Activated CD8-positive, alpha-beta memory T cell treated with anti-CD3 and anti-CD28 coated beads, Interleukin-2, amount 10 ng/mL, durations not matched to agents 7 days and 5 days (primary cell): Measurements from ENCODE around the gene INPP5B. TPM values are rescaled to one million over a fixed set of nuclear protein-coding genes. Genes with fewer than 3 reads are reported as not detected.
A peak's percentile ranks its signal among the peaks of the same experiment; 100 is the strongest.

ENCODE experiments used
- ATAC-seq: fragments of 150-1000 bp; cut with Tn5 transposase; one replicate; pipeline ENCODE4 v1.10.0; 2021; ENCODE audit warnings: moderate library complexity
- CTCF ChIA-PET: fragments of 350-600 bp; sonication (Branson Sonifier 250); formaldehyde crosslinking; loops from one replicate; lab custom pipeline; 2021; ENCODE audit warnings: antibody characterized with exemption; lab: Charles Lee
- DNase-seq: peaks from one replicate; pipeline ENCODE4 v3.0.0-alpha.2; 2020
- H3K27ac Mint-ChIP-seq: one replicate; pipeline ENCODE4 v1.8.0; 2021; ENCODE audit warnings: mild to moderate bottlenecking, mixed read lengths
- H3K27me3 Mint-ChIP-seq: one replicate; pipeline ENCODE4 v1.8.0; 2021; ENCODE audit warnings: mixed read lengths
- H3K36me3 Mint-ChIP-seq: one replicate; pipeline ENCODE4 v1.8.0; 2021; ENCODE audit warnings: mild to moderate bottlenecking, mixed read lengths
- H3K4me1 Mint-ChIP-seq: one replicate; pipeline ENCODE4 v1.8.0; 2021; ENCODE audit warnings: mixed read lengths
- H3K4me3 Mint-ChIP-seq: one replicate; pipeline ENCODE4 v1.8.0; 2021; ENCODE audit warnings: mild to moderate bottlenecking, moderate library complexity, mixed read lengths
- H3K9me3 Mint-ChIP-seq: one replicate; pipeline ENCODE4 v1.8.0; 2022; ENCODE audit warnings: low read depth, mixed read lengths
- total RNA-seq, 2 experiments: library from RNA; stranded (reverse); gene quantifications; one replicate each; pipeline ENCODE4 v1.2.3, GENCODE V29; 2021

INPP5B gene
- total RNA-seq, 2 experiments from 2014 or later = 37.6 to 39.9 TPM

DNA sequence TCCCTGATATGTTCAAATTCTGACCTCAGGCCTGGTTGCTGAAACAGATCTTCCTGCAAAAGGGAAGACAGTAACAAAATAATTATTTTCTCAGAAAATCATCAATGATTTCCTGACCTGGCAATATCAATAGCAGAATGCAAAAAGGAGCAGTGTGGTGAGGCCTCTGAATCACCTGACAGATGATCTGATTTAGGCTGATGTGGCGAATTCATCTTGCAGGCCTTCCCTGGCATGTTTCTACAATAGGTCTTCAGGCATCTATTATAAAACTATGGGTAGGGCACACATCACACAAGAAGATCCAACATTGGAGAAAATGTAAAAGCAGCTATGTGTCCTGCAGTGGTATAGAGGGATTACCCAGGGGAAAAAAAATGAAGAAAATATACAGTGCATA, 80.4 kb downstream of the INPP5B start:
- H3K27ac Mint-ChIP-seq = no peak overlapping the region
- ATAC-seq = no peak

DNA sequence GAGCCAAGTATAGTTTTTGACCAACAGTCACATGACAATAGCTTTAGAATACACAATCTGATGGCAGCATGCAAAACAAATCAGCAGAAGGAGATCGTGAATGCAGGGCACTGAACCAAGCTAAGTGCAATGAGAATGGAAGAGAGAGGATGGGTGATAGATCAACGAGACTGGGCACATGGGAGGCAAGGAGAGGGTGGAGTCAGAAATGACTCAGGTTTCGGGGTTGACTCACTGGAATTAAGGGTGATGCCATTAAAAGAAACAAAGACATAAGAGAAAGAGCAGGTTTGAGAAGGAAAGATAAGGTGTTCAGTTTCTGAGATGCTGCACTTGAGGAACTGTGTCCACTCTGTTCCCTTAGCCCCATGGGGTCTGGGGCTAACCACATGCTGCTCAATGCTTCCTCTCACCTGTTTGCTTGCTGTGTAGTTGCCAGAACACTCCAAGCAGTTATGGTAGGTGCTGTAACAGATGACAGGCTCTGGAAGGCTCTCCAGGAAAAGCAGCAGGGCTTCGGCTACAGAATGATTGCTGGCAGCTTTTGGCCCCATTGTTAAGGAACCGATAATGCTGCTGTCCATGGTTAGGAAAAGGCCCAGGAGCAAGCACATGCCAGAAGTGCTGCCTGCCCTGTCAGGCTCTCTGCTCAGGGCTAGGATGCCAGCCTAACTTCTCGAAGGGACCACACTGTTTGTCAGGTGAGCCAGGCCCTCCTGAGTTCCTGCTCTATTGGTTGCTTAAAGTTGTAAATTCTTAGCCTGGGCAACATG, 81.3 kb downstream of the INPP5B start:
- peak overlapping the region; percentile 12 for H3K27ac Mint-ChIP-seq
- no peak overlapping the region for H3K4me3 Mint-ChIP-seq
- DNase-seq = no peak

More for the DNA sequence above, 80.4 kb downstream of the INPP5B start:
- Mint-ChIP-seq H3K4me1 (peaks cover 6% of the 10 kb centered on the region), H3K9me3 (no peaks in the 10 kb centered on the region), H3K36me3 (peaks cover 29% of the 10 kb centered on the region), H3K4me3 (no peak overlapping the region), H3K27me3 (no peaks in the 10 kb centered on the region)
- CTCF ChIA-PET = no interaction called here
- no peak for DNase-seq

DNA sequence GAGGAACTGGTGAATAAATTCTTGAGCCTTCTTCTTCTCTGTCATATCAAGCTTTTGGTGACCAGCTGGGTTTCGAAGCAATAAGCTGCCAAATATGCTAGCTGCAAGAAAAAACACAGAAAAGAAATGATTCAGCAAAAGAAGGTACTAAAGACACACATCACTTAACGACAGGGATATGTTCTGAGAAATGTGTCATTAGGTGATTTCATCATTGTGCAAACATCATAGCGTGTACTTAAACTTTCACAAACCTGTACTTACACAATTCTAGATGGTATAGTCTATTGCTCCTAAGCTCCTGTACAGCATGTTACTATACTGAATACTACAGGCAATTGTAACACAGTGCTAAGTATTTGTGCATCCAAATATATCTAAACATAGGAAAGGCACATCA, 84.5 kb downstream of the INPP5B start:
- DNase-seq (no peak), ATAC-seq (no peak)
- Mint-ChIP-seq H3K36me3 (peaks cover 20% of the 10 kb centered on the region), H3K27me3 (no peaks in the 10 kb centered on the region), H3K4me1 (peaks cover 25% of the 10 kb centered on the region), H3K9me3 (no peaks in the 10 kb centered on the region), H3K4me3 (no peak overlapping the region), H3K27ac (no peak overlapping the region)
- CTCF ChIA-PET = interaction anchor here (1.0 to 1.4 kb wide), 4 partner anchors 13 to 348 kb away, joined by 3 to 4 read pairs (median 3); partner anchors contain the start of genes MEAF6 and YRDC

More for the DNA sequence above, 81.3 kb downstream of the INPP5B start:
- ATAC-seq = no peak
- peaks cover 9% of the 10 kb centered on the region for H3K4me1 Mint-ChIP-seq
- peaks cover 28% of the 10 kb centered on the region for H3K36me3 Mint-ChIP-seq
- H3K27me3 Mint-ChIP-seq = no peaks in the 10 kb centered on the region
- CTCF ChIA-PET = interaction anchor here (0.7 to 1.6 kb wide), 2 partner anchors 10 to 53 kb away, joined by 3 read pairs; no protein-coding TSS in a partner anchor
- H3K9me3 Mint-ChIP-seq = no peaks in the 10 kb centered on the region

GRCh38 chr1:37861151-37861550, 85.7 kb downstream of the INPP5B start:
- peaks cover 32% of the 10 kb centered on the region for H3K4me1 Mint-ChIP-seq
- DNase-seq (no peak), ATAC-seq (no peak)
- H3K36me3 Mint-ChIP-seq = peaks cover 21% of the 10 kb centered on the region
- no peaks in the 10 kb centered on the region for H3K27me3 Mint-ChIP-seq
- no peaks in the 10 kb centered on the region for H3K9me3 Mint-ChIP-seq
- no peak overlapping the region for H3K27ac Mint-ChIP-seq
- CTCF ChIA-PET = interaction anchor here (0.7 to 3.6 kb wide), 8 partner anchors 11 to 347 kb away, joined by 3 to 39 read pairs (median 4); partner anchors contain the start of genes CDCA8, MEAF6 and SNIP1
- H3K4me3 Mint-ChIP-seq = no peak overlapping the region

- Mint-ChIP-seq H3K27me3 (no peaks in the 10 kb centered on the region), H3K4me1 (peaks cover 32% of the 10 kb centered on the region), H3K4me3 (peak overlapping the region; percentile 93), H3K9me3 (no peaks in the 10 kb centered on the region), H3K27ac (peak overlapping the region; percentile 97), H3K36me3 (peaks cover 20% of the 10 kb centered on the region)
- ATAC-seq = no peak
- CTCF ChIA-PET = interaction anchor here (0.7 to 3.6 kb wide), 35 partner anchors 9 to 306 kb away, joined by 3 to 39 read pairs (median 5); partner anchors contain the start of genes C1orf122, CDCA8, SF3A3 and SNIP1
- DNase-seq = no peak
These were observed 86.5 kb downstream of the INPP5B start for GRCh38 chr1:37860346-37860666.

DNA sequence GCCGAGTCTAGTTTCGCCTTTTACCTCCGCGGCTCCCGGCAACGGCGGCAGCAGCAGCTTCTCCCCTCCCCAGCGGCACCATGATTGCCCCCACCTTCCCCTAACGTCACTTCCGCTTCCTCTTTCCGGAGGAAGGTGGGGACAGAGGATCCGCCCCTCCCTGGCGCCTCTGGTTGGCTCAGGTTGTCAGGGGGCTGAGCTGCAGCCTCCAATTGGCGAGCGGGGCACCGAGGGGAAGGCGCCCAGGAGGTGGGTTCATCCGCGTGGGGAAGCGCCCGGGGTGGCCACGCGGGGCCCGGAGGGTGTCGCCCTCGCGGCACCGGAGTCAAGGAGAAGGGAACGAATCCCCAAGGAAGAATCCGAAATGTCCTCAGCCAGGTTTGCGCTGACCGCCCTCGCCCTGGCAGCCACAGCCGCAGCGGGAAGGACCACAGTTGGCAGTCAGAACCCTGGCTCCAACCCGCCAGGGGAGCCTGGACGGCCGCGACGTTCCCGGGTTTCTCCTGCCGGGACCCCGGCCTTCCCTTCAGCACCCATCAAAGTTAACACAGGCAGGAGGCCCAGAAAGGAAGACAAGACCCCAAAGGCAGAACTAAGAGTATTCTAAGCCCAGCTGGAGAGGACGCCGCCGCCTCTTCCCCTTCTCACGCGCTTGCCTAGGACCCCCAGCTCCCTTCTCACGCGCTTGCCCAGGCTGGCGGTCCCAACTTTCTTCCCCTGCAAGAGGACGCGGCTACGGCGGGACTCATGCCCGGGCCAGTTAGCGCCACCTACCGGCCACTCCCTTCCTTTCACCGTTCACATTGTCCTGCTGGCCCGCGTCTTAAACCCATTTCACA, 87.1 kb downstream of the INPP5B start, which contains the start of gene MTF1:
Gene MTF1 (minus strand): TSS at position 86 of the 839 bp plus-strand sequence. CDS start 1,934 bp downstream, outside the sequence.
- CTCF ChIA-PET = interaction anchor here (0.6 to 3.6 kb wide), 47 partner anchors 9 to 1167 kb away, joined by 3 to 39 read pairs (median 4); partner anchors contain the start of genes C1orf122, CDCA8, INPP5B and NDUFS5
- peaks cover 22% of the 10 kb centered on the region for H3K36me3 Mint-ChIP-seq
- ATAC-seq = peak; percentile 99
- H3K27ac Mint-ChIP-seq = peak within 1 kb of the TSS; percentile 97
- no peaks in the 10 kb centered on the region for H3K9me3 Mint-ChIP-seq
- peaks cover 34% of the 10 kb centered on the region for H3K4me1 Mint-ChIP-seq
- DNase-seq = peak; percentile 98
- H3K4me3 Mint-ChIP-seq = peak within 1 kb of the TSS; percentile 93
- no peaks in the 10 kb centered on the region for H3K27me3 Mint-ChIP-seq

GRCh38 chr1:37858931-37859506, 87.8 kb downstream of the INPP5B start:
- Mint-ChIP-seq H3K9me3 (no peaks in the 10 kb centered on the region), H3K36me3 (peaks cover 23% of the 10 kb centered on the region), H3K27me3 (no peaks in the 10 kb centered on the region), H3K4me1 (peaks cover 39% of the 10 kb centered on the region), H3K4me3 (peak overlapping the region; percentile 93), H3K27ac (peak overlapping the region; percentile 97)
- CTCF ChIA-PET = interaction anchor here (0.6 to 3.6 kb wide), 33 partner anchors 8 to 1167 kb away, joined by 3 to 39 read pairs (median 6); partner anchors contain the start of genes C1orf122, CDCA8, NDUFS5 and SF3A3
- DNase-seq (peak; percentile 43), ATAC-seq (peak; percentile 1)

GRCh38 chr1:37854406-37854805, 92.4 kb downstream of the INPP5B start:
- CTCF ChIA-PET = interaction anchor here (1.2 to 2.0 kb wide), 2 partner anchors 147 to 162 kb away, joined by 3 to 5 read pairs; no protein-coding TSS in a partner anchor

GRCh38 chr1:37853157-37853556, 93.7 kb downstream of the INPP5B start:
- CTCF ChIA-PET = interaction anchor here (1.2 to 2.0 kb wide), 2 partner anchors 146 to 160 kb away, joined by 3 to 5 read pairs; no protein-coding TSS in a partner anchor
- Mint-ChIP-seq H3K4me1 (peaks cover 36% of the 10 kb centered on the region), H3K27me3 (no peaks in the 10 kb centered on the region), H3K27ac (peak overlapping the region; percentile 28), H3K9me3 (no peaks in the 10 kb centered on the region), H3K36me3 (peaks cover 29% of the 10 kb centered on the region), H3K4me3 (no peak overlapping the region)
- ATAC-seq (no peak), DNase-seq (no peak)

More at GRCh38 chr1:37854406-37854805, 92.4 kb downstream of the INPP5B start:
- no peak overlapping the region for H3K27ac Mint-ChIP-seq
- H3K4me1 Mint-ChIP-seq = peaks cover 40% of the 10 kb centered on the region
- H3K9me3 Mint-ChIP-seq = no peaks in the 10 kb centered on the region
- H3K27me3 Mint-ChIP-seq = no peaks in the 10 kb centered on the region
- DNase-seq (no peak), ATAC-seq (no peak)
- no peak overlapping the region for H3K4me3 Mint-ChIP-seq
- H3K36me3 Mint-ChIP-seq = peaks cover 28% of the 10 kb centered on the region

DNA sequence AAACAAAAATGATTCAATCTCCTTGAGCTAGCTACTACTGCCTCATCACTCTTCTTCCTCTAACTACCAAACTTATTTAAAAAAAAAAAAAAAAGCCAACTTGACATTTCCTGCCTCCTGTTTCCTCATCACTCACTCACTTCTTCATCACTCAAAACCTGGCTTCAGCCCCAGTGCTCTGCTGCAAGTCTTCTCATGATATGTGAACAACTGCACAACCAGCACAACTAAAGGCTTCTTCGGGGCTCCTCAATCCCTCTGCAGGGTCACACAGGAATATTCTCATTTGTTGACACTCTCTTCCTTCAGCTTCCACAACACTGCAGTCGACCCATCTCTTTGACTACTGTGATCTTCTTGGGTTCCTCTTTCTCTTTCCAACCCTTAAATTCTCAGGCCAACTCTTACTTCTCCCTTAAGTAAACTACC, 95.1 kb downstream of the INPP5B start:
- CTCF ChIA-PET = interaction anchor here (1.2 to 4.0 kb wide), 3 partner anchors 8 to 39 kb away, joined by 3 to 39 read pairs (median 3); partner anchors contain the start of gene MTF1
- Mint-ChIP-seq H3K27me3 (no peaks in the 10 kb centered on the region), H3K27ac (no peak overlapping the region), H3K4me1 (peaks cover 33% of the 10 kb centered on the region), H3K9me3 (no peaks in the 10 kb centered on the region), H3K36me3 (peaks cover 25% of the 10 kb centered on the region), H3K4me3 (no peak overlapping the region)
- DNase-seq (no peak), ATAC-seq (peak; percentile 53)

DNA sequence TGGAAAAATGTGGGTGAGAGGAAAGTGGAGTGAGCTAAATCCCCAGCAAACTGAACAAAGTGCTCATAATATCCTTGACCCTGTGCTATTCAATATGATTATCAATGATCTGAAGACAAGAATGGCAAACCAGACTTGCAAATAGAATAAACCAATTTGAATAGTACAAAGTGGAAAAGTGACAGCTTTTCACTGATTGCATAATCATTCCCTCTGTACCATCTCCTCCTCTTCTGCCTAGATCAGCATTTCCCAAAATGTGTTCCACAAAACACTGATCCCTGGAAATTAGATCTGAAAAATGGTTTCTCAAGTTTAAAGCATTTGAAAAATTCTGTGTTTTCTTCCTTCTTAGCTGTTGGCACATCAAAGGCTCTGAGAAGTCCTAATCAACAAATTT, 95.6 kb downstream of the INPP5B start:
- H3K4me3 Mint-ChIP-seq = no peak overlapping the region
- H3K36me3 Mint-ChIP-seq = peaks cover 27% of the 10 kb centered on the region
- DNase-seq (no peak), ATAC-seq (no peak)
- H3K4me1 Mint-ChIP-seq = peaks cover 36% of the 10 kb centered on the region
- CTCF ChIA-PET = interaction anchor here (1.2 to 4.0 kb wide), 4 partner anchors 9 to 43 kb away, joined by 3 to 39 read pairs (median 4); partner anchors contain the start of genes C1orf122, MTF1 and YRDC
- H3K27ac Mint-ChIP-seq = no peak overlapping the region
- H3K27me3 Mint-ChIP-seq = no peaks in the 10 kb centered on the region
- no peaks in the 10 kb centered on the region for H3K9me3 Mint-ChIP-seq

- ATAC-seq = no peak
- no peaks in the 10 kb centered on the region for H3K9me3 Mint-ChIP-seq
- DNase-seq = no peak
- H3K27me3 Mint-ChIP-seq = no peaks in the 10 kb centered on the region
- H3K4me3 Mint-ChIP-seq = no peak overlapping the region
- H3K36me3 Mint-ChIP-seq = peaks cover 27% of the 10 kb centered on the region
- CTCF ChIA-PET = interaction anchor here (1.3 to 4.0 kb wide), 3 partner anchors 9 to 42 kb away, joined by 3 to 39 read pairs (median 4); partner anchors contain the start of genes C1orf122, MTF1 and YRDC
- no peak overlapping the region for H3K27ac Mint-ChIP-seq
- peaks cover 41% of the 10 kb centered on the region for H3K4me1 Mint-ChIP-seq
These were observed 96.4 kb downstream of the INPP5B start for GRCh38 chr1:37850352-37850955.
